Measurements from ENCODE around the gene JHY.

DNA sequence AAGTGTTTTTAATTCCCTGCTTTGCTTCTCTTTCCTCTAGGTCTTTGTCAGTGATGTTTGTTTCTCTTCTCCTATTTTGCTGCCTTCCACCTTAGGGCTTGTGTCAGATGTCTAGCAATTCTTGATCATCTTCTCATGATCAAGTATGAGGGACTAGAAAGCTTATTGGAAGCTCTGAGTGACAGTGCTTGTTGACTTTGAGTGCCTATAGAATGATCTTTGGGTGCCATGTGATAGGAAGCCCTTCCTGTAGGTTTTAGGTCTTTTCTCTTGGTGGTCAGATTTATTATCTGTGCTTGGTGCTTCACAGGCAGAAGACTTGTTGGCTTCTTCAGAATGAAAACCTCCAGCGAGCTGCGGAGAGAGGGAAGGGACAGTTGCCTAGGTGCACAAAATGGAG, 56.0 kb downstream of the JHY start:
- TF ChIP-seq CEBPB (IDR thresholded peaks at IDR 0.05) = no peak
- TF ChIP-seq CREB1 (IDR thresholded peaks at IDR 0.05; ENCODE audit: low read depth) = no peak
- TF ChIP-seq, protein P1, sequence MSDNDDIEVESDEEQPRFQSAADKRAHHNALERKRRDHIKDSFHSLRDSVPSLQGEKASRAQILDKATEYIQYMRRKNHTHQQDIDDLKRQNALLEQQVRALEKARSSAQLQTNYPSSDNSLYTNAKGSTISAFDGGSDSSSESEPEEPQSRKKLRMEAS (IDR thresholded peaks at IDR 0.05) = no peak
- no peak for TF ChIP-seq NFIC (IDR thresholded peaks at IDR 0.05)
- no peak for TF ChIP-seq TEAD4 (IDR thresholded peaks at IDR 0.05)
- no peak for TF ChIP-seq EP300 (IDR thresholded peaks at IDR 0.05; ENCODE audit: borderline replicate concordance)
- TF ChIP-seq, protein P2, sequence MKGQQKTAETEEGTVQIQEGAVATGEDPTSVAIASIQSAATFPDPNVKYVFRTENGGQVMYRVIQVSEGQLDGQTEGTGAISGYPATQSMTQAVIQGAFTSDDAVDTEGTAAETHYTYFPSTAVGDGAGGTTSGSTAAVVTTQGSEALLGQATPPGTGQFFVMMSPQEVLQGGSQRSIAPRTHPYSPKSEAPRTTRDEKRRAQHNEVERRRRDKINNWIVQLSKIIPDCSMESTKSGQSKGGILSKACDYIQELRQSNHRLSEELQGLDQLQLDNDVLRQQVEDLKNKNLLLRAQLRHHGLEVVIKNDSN (IDR thresholded peaks at IDR 0.05) = no peak
- no peak for TF ChIP-seq YY1 (IDR thresholded peaks at IDR 0.05; ENCODE audit: low read depth)
- TF ChIP-seq RAD21 (IDR thresholded peaks at IDR 0.05; ENCODE audit: low read depth) = no peak
- TF ChIP-seq TAF1 (IDR thresholded peaks at IDR 0.05; ENCODE audit: low read depth) = no peak

Measured in Ishikawa (cell line).